A673 (cell line): Measurements from ENCODE around the gene CACNA2D1. TPM values are rescaled to one million over a fixed set of nuclear protein-coding genes. Genes with fewer than 3 reads are reported as not detected.
A peak's percentile ranks its signal among the peaks of the same experiment; 100 is the strongest.

Experiments
- BruUV-seq: library from RNA; stranded (reverse); fragments of 400-500 nt; replicated peaks from 2 replicates; lab custom pipeline; 2021; lab: Mats Ljungman, UMichigan
- CTCF ChIA-PET: fragments of 300-600 bp; sonication (Branson Sonifier 250); formaldehyde crosslinking; loops from one replicate; lab custom pipeline; 2022; ENCODE audit warnings: antibody characterized with exemption; lab: Charles Lee
- POLR2A ChIA-PET: fragments of 300-600 bp; sonication (Branson Sonifier 250); formaldehyde crosslinking; loops from one replicate; lab custom pipeline; 2022; ENCODE audit warnings: antibody characterized with exemption; ENCODE audit not compliant: low non-redundant PET; lab: Charles Lee
- DNase-seq: peaks from one replicate; pipeline ENCODE4 v3.0.0-alpha.2; 2015; ENCODE audit warnings: low spot score
- H3K27ac ChIP-seq: fragments of 200-600 bp; sonication (generic); 2 replicates; pipeline ENCODE4 v1.5.1; 2016; ENCODE audit warnings: mixed run types, low read depth, mild to moderate bottlenecking, mixed read lengths, antibody characterized with exemption, low read length; ENCODE audit not compliant: poor library complexity, severe bottlenecking
- H3K27me3 ChIP-seq: fragments of 200-600 bp; sonication (generic); replicated peaks from 2 replicates; pipeline ENCODE4 v1.6.1; 2017; ENCODE audit warnings: mixed run types, low read depth, mild to moderate bottlenecking, mixed read lengths, antibody characterized with exemption, low read length; ENCODE audit not compliant: insufficient read depth, poor library complexity
- H3K36me3 ChIP-seq: fragments of 200-600 bp; sonication (generic); 2 replicates; pipeline ENCODE4 v1.6.1; 2016; ENCODE audit warnings: mixed run types, mild to moderate bottlenecking, mixed read lengths, antibody characterized with exemption, low read length; ENCODE audit not compliant: insufficient read depth, poor library complexity, severe bottlenecking
- H3K4me1 ChIP-seq: fragments of 200-600 bp; sonication (generic); 2 replicates; pipeline ENCODE4 v1.6.1; 2017; ENCODE audit warnings: mixed run types, mild to moderate bottlenecking, mixed read lengths, antibody characterized with exemption, low read length; ENCODE audit not compliant: insufficient read depth, poor library complexity, severe bottlenecking
- H3K4me3 ChIP-seq: fragments of 200-600 bp; sonication (generic); 2 replicates; pipeline ENCODE4 v1.5.1; 2016; ENCODE audit warnings: low read depth, mixed run types, mild to moderate bottlenecking, mixed read lengths, low read length; ENCODE audit not compliant: poor library complexity, severe bottlenecking
- H3K9me3 ChIP-seq: fragments of 200-600 bp; sonication (generic); 2 replicates; pipeline ENCODE4 v1.6.1; 2016; ENCODE audit warnings: mixed run types, low read depth, mild to moderate bottlenecking, mixed read lengths, antibody characterized with exemption, low read length; ENCODE audit not compliant: poor library complexity, severe bottlenecking
- CTCF ChIP-seq: fragments of 300-800, 200-600 bp; sonication (generic); conservative IDR thresholded peaks from 2 replicates; pipeline ENCODE4 v1.5.1; 2017; ENCODE audit warnings: low read depth, mild to moderate bottlenecking, antibody characterized with exemption, low read length, moderate library complexity, mixed read lengths
- EZH2 ChIP-seq: fragments of 200-600 bp; sonication (generic); IDR thresholded peaks from 2 replicates; pipeline ENCODE4 v1.6.1; 2017; ENCODE audit warnings: borderline replicate concordance, low read depth, mild to moderate bottlenecking, mixed read lengths, antibody characterized with exemption, low read length; ENCODE audit not compliant: poor library complexity, severe bottlenecking
- intact Hi-C: fragments of 100-400 bp; cut with micrococcal nuclease; formaldehyde crosslinking; loops from one replicate; pipeline ENCODE4 v1.10.0; 2022; ENCODE audit not compliant: unreplicated experiment
- total RNA-seq: library from RNA; stranded (reverse); gene quantifications from 2 replicates; pipeline ENCODE4 v1.2.3, GENCODE V29; 2021

CACNA2D1 gene
- total RNA-seq, 1 experiment from 2014 or later = 49.1 TPM

- no peak for DNase-seq
- intact Hi-C loops = loop anchor here (2.0 to 5.0 kb wide), 2 partner anchors 240 to 771 kb away; no protein-coding TSS in a partner anchor
- Histone ChIP-seq H3K27ac (no peak overlapping the region), H3K4me1 (peaks cover 6% of the 10 kb centered on the region), H3K4me3 (no peak overlapping the region), H3K36me3 (no peaks in the 10 kb centered on the region), H3K9me3 (no peaks in the 10 kb centered on the region), H3K27me3 (no peaks in the 10 kb centered on the region)
- POLR2A ChIA-PET = interaction anchor here (0.6 kb wide), 1 partner anchor 459 kb away, joined by 3 read pairs; no protein-coding TSS in a partner anchor
- no TSS peak for BruUV-seq
- TF ChIP-seq EZH2 = no peak
- no peak for TF ChIP-seq CTCF
- CTCF ChIA-PET = no interaction called here
Measured at GRCh38 chr7:81957517-81957916, 486.1 kb downstream of the CACNA2D1 start.

GRCh38 chr7:81956520-81956919 is 487.1 kb downstream of the CACNA2D1 start:
- Histone ChIP-seq H3K36me3 (no peaks in the 10 kb centered on the region), H3K27me3 (no peaks in the 10 kb centered on the region), H3K4me3 (no peak overlapping the region), H3K27ac (no peak overlapping the region), H3K4me1 (peaks cover 6% of the 10 kb centered on the region), H3K9me3 (no peaks in the 10 kb centered on the region)
- POLR2A ChIA-PET = no interaction called here
- CTCF ChIA-PET = no interaction called here
- TF ChIP-seq CTCF (peak; percentile 68), EZH2 (no peak)
- BruUV-seq = no TSS peak
- DNase-seq = peak; percentile 70
- intact Hi-C loops = loop anchor here (1.0 to 5.0 kb wide), 3 partner anchors 239 to 772 kb away; no protein-coding TSS in a partner anchor

GRCh38 chr7:81949306-81949705 is 494.3 kb downstream of the CACNA2D1 start:
- no peak for DNase-seq
- Histone ChIP-seq H3K4me3 (no peak overlapping the region), H3K9me3 (no peaks in the 10 kb centered on the region), H3K36me3 (no peaks in the 10 kb centered on the region), H3K27me3 (no peaks in the 10 kb centered on the region), H3K4me1 (no peaks in the 10 kb centered on the region), H3K27ac (no peak overlapping the region)
- TF ChIP-seq CTCF (no peak), EZH2 (no peak)
- intact Hi-C loops = no loop called here
- POLR2A ChIA-PET = no interaction called here
- BruUV-seq = no TSS peak
- CTCF ChIA-PET = no interaction called here
